Calu3 (cell line): ENCODE measurements around the gene GARRE1. TPM values are rescaled to one million over a fixed set of nuclear protein-coding genes. Genes with fewer than 3 reads are reported as not detected.

Source experiments
- BruUV-seq: library from RNA; stranded (reverse); fragments of 400-500 nt; replicated peaks from 2 replicates; lab custom pipeline; 2021; lab: Mats Ljungman, UMichigan
- CTCF ChIA-PET: fragments of 300-600 bp; sonication (Branson Sonifier 250); formaldehyde crosslinking; loops from one replicate; lab custom pipeline; 2022; ENCODE audit warnings: antibody characterized with exemption; lab: Charles Lee
- DNase-seq: peaks from one replicate; pipeline ENCODE4 v3.0.0; 2022
- H3K27ac Mint-ChIP-seq: one replicate; pipeline ENCODE4 v1.8.0; 2022; ENCODE audit warnings: mixed read lengths; ENCODE audit not compliant: unreplicated experiment
- H3K27me3 Mint-ChIP-seq: one replicate; pipeline ENCODE4 v1.8.0; 2022; ENCODE audit warnings: mixed read lengths; ENCODE audit not compliant: unreplicated experiment
- H3K36me3 Mint-ChIP-seq: one replicate; pipeline ENCODE4 v1.8.0; 2022; ENCODE audit warnings: mild to moderate bottlenecking, moderate library complexity, mixed read lengths; ENCODE audit not compliant: insufficient read depth, unreplicated experiment
- H3K4me1 Mint-ChIP-seq: one replicate; pipeline ENCODE4 v1.8.0; 2022; ENCODE audit warnings: mild to moderate bottlenecking, low read depth, mixed read lengths; ENCODE audit not compliant: unreplicated experiment
- H3K4me3 Mint-ChIP-seq: one replicate; pipeline ENCODE4 v1.8.0; 2022; ENCODE audit warnings: mild to moderate bottlenecking, low read depth, moderate library complexity, mixed read lengths; ENCODE audit not compliant: unreplicated experiment
- H3K9me3 Mint-ChIP-seq: one replicate; pipeline ENCODE4 v1.8.0; 2022; ENCODE audit warnings: low read depth, mixed read lengths; ENCODE audit not compliant: unreplicated experiment
- intact Hi-C: fragments of 100-400 bp; cut with micrococcal nuclease; formaldehyde crosslinking; loops from one replicate; pipeline ENCODE4 v1.10.0; 2022; ENCODE audit not compliant: unreplicated experiment
- total RNA-seq: library from RNA; stranded (reverse); gene quantifications from 2 replicates; pipeline ENCODE4 v1.2.3, GENCODE V29; 2022
- TF ChIP-seq, protein P1 (sequence below): fragments of 200-600 bp; IDR thresholded peaks from one replicate; pipeline ENCODE4 v1.8.0; 2022; ENCODE audit warnings: antibody characterized with exemption; ENCODE audit not compliant: unreplicated experiment

GARRE1 gene
- total RNA-seq, 1 experiment from 2014 or later = 19.9 TPM

DNA sequence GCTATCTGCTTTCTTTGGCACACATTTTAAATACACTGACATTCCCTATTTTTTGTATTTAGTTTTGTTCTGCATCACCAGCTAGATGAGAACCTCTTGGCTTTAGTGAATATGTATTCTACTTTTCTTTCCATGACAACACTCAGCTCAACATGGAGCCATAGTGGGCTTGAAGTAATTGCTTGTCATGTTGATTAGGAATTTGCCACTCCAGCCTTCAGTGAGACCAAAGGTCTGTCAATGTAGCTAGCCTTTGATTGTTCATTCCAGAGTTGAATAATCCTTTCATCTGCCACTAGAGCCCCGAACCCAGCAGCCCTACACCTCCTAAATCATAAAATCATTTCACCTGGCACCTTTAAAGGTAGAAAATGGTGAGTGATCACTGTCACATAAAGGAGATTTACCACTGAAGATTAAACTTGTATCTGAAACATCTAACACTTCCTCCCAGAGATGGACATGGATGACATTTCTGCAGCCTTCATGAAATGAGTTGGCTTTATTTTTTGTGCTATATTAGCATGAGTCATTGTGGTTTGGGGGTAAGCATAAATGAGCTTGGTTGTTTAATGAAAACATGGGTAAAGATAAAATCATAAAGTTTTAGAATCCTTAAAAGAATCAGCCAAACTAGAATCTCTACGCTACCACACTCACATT lies 29.2 kb upstream of the GARRE1 start:
- Mint-ChIP-seq H3K4me1 (peaks cover 29% of the 10 kb centered on the region), H3K9me3 (no peaks in the 10 kb centered on the region), H3K27ac (peak overlapping the region; percentile 4), H3K27me3 (no peaks in the 10 kb centered on the region), H3K36me3 (peaks cover 64% of the 10 kb centered on the region), H3K4me3 (no peak overlapping the region)
- no peak for DNase-seq
- TF ChIP-seq, protein P1, sequence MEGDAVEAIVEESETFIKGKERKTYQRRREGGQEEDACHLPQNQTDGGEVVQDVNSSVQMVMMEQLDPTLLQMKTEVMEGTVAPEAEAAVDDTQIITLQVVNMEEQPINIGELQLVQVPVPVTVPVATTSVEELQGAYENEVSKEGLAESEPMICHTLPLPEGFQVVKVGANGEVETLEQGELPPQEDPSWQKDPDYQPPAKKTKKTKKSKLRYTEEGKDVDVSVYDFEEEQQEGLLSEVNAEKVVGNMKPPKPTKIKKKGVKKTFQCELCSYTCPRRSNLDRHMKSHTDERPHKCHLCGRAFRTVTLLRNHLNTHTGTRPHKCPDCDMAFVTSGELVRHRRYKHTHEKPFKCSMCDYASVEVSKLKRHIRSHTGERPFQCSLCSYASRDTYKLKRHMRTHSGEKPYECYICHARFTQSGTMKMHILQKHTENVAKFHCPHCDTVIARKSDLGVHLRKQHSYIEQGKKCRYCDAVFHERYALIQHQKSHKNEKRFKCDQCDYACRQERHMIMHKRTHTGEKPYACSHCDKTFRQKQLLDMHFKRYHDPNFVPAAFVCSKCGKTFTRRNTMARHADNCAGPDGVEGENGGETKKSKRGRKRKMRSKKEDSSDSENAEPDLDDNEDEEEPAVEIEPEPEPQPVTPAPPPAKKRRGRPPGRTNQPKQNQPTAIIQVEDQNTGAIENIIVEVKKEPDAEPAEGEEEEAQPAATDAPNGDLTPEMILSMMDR = no peak
- CTCF ChIA-PET = interaction anchor here (0.7 to 1.2 kb wide), 3 partner anchors 16 to 36 kb away, joined by 3 read pairs; no protein-coding TSS in a partner anchor
- intact Hi-C loops = no loop called here
- BruUV-seq = no TSS peak

GRCh38 chr19:34225659-34226015 lies 28.7 kb upstream of the GARRE1 start:
- peaks cover 60% of the 10 kb centered on the region for H3K36me3 Mint-ChIP-seq
- CTCF ChIA-PET = interaction anchor here (0.7 to 1.2 kb wide), 3 partner anchors 16 to 36 kb away, joined by 3 read pairs; no protein-coding TSS in a partner anchor
- TF ChIP-seq, protein P1 = no peak
- H3K4me3 Mint-ChIP-seq = no peak overlapping the region
- H3K27me3 Mint-ChIP-seq = no peaks in the 10 kb centered on the region
- no peak for DNase-seq
- intact Hi-C loops = no loop called here
- no TSS peak for BruUV-seq
- H3K4me1 Mint-ChIP-seq = peaks cover 29% of the 10 kb centered on the region
- H3K27ac Mint-ChIP-seq = no peak overlapping the region
- H3K9me3 Mint-ChIP-seq = no peaks in the 10 kb centered on the region

- Mint-ChIP-seq H3K27ac (no peak overlapping the region), H3K4me1 (peaks cover 30% of the 10 kb centered on the region), H3K36me3 (peaks cover 56% of the 10 kb centered on the region), H3K4me3 (no peak overlapping the region), H3K27me3 (no peaks in the 10 kb centered on the region), H3K9me3 (no peaks in the 10 kb centered on the region)
- no peak for DNase-seq
- TF ChIP-seq, protein P1 = no peak
- intact Hi-C loops = no loop called here
- CTCF ChIA-PET = interaction anchor here (0.7 to 1.2 kb wide), 3 partner anchors 16 to 36 kb away, joined by 3 read pairs; no protein-coding TSS in a partner anchor
- no TSS peak for BruUV-seq
Measured at GRCh38 chr19:34226036-34226435, 28.3 kb upstream of the GARRE1 start.

DNA sequence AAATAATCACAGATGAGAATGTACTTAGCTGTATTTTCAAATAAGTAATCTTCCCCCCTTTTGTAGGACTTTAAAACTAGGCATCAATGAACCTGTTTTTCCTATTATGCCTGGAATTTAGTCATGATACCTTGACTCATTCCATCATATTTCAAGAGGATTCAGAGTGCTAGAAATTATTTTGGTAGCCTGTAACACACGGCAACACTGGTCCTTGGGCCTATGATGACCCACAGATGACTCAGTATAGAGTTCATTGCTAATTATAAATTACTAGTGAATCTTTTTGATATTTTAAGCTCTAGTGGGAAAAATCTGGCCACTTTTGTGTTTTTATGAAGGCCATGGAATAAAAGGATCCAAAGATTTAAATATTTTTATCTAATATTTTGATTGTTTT lies 26.0 kb upstream of the GARRE1 start:
- intact Hi-C loops = no loop called here
- CTCF ChIA-PET = no interaction called here
- no TSS peak for BruUV-seq
- DNase-seq = no peak
- H3K4me3 Mint-ChIP-seq = no peak overlapping the region
- H3K4me1 Mint-ChIP-seq = peaks cover 48% of the 10 kb centered on the region
- H3K36me3 Mint-ChIP-seq = peaks cover 55% of the 10 kb centered on the region
- H3K27me3 Mint-ChIP-seq = no peaks in the 10 kb centered on the region
- H3K9me3 Mint-ChIP-seq = no peaks in the 10 kb centered on the region
- TF ChIP-seq, protein P1 = no peak
- no peak overlapping the region for H3K27ac Mint-ChIP-seq
